ENCODE measurements around the gene DDX28. TPM values are rescaled to one million over a fixed set of nuclear protein-coding genes. Genes with fewer than 3 reads are reported as not detected.

The DDX28 gene
- total RNA-seq, 1 donor from 2014 or later: 12.1 TPM

Other genes starting within 250 kb of the DDX28 start
- 20.1 TPM for gene RANBP10, start 216.7 kb downstream of the DDX28 start, total RNA-seq
- gene TSNAXIP1, start 216.3 kb downstream of the DDX28 start, total RNA-seq: 0.40 TPM
- gene THAP11, start 180.9 kb downstream of the DDX28 start, total RNA-seq: 16.8 TPM
- gene NUTF2, start 176.3 kb downstream of the DDX28 start, total RNA-seq: 65.2 TPM
- 16.5 TPM for gene CENPT, start 175.5 kb downstream of the DDX28 start, total RNA-seq
- 32.7 TPM for gene EDC4, start 150.2 kb downstream of the DDX28 start, total RNA-seq
- not detected for gene NRN1L, start 138.3 kb downstream of the DDX28 start, total RNA-seq
- gene PSKH1, start 130.0 kb downstream of the DDX28 start, total RNA-seq: 15.5 TPM
- 0.64 TPM for gene CTRL, start 91.4 kb downstream of the DDX28 start, total RNA-seq
- gene PSMB10, start 86.4 kb downstream of the DDX28 start, total RNA-seq: 25.9 TPM
- gene LCAT, start 79.1 kb downstream of the DDX28 start, total RNA-seq: 4.1 TPM
- 17.5 TPM for gene SLC12A4, start 54.6 kb downstream of the DDX28 start, total RNA-seq
- gene DPEP3, start 42.7 kb downstream of the DDX28 start, total RNA-seq: 0.08 TPM
- gene DPEP2, start 23.7 kb downstream of the DDX28 start, total RNA-seq: 0.68 TPM
- gene DPEP2NB, start 7.3 kb downstream of the DDX28 start, total RNA-seq: not detected
- gene DUS2, start 52 bp upstream of the DDX28 start, total RNA-seq: 17.4 TPM
- 17.6 TPM for gene NFATC3, start 62.1 kb upstream of the DDX28 start, total RNA-seq
- gene ESRP2, start 212.9 kb upstream of the DDX28 start, total RNA-seq: 82.1 TPM
- gene PLA2G15, start 222.1 kb upstream of the DDX28 start, total RNA-seq: 4.8 TPM
- 4.7 TPM for gene SLC7A6, start 241.3 kb upstream of the DDX28 start, total RNA-seq

Data from esophagus mucosa (tissue), 1 donor.